ENCODE results near the gene PIAS4. TPM values are rescaled to one million over a fixed set of nuclear protein-coding genes. Genes with fewer than 3 reads are reported as not detected.

The PIAS4 gene
- total and polyA plus RNA-seq, 9 of the 15 experiments (the other 6 are each of a cell fraction or from before 2014, with no cell fraction given): 0.27 to 34.9 (median 14.4) TPM

DNA sequence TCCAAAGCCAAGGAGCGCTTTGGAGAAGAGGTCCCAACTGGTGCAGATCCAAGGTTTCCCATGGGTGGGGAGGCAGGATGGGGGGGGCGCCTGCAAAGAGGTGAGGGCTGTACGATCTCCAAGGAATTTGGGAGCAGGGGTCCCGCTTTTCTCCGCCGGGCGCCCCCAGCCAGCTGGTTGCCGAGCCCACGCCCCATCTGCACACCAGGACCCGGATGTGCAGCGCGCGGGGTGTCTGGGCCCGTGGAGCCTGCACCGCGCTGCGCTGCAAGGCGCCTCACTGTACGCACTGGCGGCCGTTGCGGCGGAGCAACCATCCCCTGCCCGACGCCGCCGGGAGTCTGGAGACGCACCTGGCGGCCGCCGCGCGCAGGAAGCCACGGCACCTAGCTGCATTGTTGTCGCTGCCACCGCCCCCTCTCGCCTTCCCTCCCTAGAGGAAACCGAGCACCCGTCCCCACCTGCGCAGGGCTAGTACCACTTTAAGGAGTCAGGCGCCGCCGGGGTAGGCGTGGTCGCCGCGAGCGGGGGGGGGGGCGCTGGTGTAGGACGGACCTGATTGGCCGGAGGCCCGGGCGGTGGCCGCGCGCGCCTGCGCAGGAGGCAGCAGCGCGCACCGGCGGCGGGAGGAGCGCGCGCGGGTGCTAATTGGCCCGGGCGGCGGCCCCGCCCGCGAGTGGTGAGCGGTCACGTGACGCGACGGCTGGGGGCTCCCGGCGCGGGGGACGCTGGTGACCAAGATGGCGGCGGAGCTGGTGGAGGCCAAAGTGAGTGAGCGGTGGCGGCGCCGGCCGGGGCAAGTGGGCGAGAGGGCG is at the start of gene PIAS4 (continued):
- TF ChIP-seq, protein P1, sequence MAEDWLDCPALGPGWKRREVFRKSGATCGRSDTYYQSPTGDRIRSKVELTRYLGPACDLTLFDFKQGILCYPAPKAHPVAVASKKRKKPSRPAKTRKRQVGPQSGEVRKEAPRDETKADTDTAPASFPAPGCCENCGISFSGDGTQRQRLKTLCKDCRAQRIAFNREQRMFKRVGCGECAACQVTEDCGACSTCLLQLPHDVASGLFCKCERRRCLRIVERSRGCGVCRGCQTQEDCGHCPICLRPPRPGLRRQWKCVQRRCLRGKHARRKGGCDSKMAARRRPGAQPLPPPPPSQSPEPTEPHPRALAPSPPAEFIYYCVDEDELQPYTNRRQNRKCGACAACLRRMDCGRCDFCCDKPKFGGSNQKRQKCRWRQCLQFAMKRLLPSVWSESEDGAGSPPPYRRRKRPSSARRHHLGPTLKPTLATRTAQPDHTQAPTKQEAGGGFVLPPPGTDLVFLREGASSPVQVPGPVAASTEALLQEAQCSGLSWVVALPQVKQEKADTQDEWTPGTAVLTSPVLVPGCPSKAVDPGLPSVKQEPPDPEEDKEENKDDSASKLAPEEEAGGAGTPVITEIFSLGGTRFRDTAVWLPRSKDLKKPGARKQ (CRISPR knock-in tag; IDR thresholded peaks at IDR 0.05): no peak
- TF ChIP-seq ILK (tag; IDR thresholded peaks at IDR 0.05; ENCODE audit: borderline replicate concordance, low read depth) (no peak), EGR1 (conservative IDR thresholded peaks at IDR 0.05) (peak; percentile 53; the same call in 1 of the 2 replicates), ZFX (CRISPR knock-in tag; IDR thresholded peaks at IDR 0.05) (peak; percentile 84), NRF1 (conservative IDR thresholded peaks at IDR 0.05 in 1 of 2, IDR thresholded peaks at IDR 0.05 in 1 of 2) (peak; percentile 98), ARHGAP35 (IDR thresholded peaks at IDR 0.05; ENCODE audit: partially characterized antibody) (no peak), BCOR (IDR thresholded peaks at IDR 0.05) (peak; percentile 65), POLR2AphosphoS5 (IDR thresholded peaks at IDR 0.05; ENCODE audit: control insufficient read depth, insufficient read depth, low read depth, low read length) (0 out of 2 replicates have a peak, but pooled peaks have one; percentile 12), SAP30 (IDR thresholded peaks at IDR 0.05; ENCODE audit: borderline replicate concordance, insufficient read depth, low read depth, low read length, poor library complexity, severe bottlenecking) (peak; percentile 38), DACH1 (IDR thresholded peaks at IDR 0.05; ENCODE audit: partially characterized antibody) (peak; percentile 38), ATF7 (IDR thresholded peaks at IDR 0.05) (peak; percentile 80), FOS (IDR thresholded peaks at IDR 0.05; ENCODE audit: extremely low read depth, insufficient read length) (peak; percentile 31), XRCC5 (IDR thresholded peaks at IDR 0.05; ENCODE audit: low read depth, low read length) (0 out of 2 replicates have a peak, but pooled peaks have one; percentile 18), NR1H2 (CRISPR knock-in tag; IDR thresholded peaks at IDR 0.05) (no peak), ETV5 (CRISPR knock-in tag; IDR thresholded peaks at IDR 0.05; ENCODE audit: low read depth) (0 out of 2 replicates have a peak, but pooled peaks have one; percentile 44)
- TF ChIP-seq, protein P2, sequence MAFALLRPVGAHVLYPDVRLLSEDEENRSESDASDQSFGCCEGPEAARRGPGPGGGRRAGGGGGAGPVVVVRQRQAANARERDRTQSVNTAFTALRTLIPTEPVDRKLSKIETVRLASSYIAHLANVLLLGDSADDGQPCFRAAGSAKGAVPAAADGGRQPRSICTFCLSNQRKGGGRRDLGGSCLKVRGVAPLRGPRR (CRISPR knock-in tag; IDR thresholded peaks at IDR 0.05): peak; percentile 44; the same call in 1 of the 2 replicates
- TF ChIP-seq, protein P3, sequence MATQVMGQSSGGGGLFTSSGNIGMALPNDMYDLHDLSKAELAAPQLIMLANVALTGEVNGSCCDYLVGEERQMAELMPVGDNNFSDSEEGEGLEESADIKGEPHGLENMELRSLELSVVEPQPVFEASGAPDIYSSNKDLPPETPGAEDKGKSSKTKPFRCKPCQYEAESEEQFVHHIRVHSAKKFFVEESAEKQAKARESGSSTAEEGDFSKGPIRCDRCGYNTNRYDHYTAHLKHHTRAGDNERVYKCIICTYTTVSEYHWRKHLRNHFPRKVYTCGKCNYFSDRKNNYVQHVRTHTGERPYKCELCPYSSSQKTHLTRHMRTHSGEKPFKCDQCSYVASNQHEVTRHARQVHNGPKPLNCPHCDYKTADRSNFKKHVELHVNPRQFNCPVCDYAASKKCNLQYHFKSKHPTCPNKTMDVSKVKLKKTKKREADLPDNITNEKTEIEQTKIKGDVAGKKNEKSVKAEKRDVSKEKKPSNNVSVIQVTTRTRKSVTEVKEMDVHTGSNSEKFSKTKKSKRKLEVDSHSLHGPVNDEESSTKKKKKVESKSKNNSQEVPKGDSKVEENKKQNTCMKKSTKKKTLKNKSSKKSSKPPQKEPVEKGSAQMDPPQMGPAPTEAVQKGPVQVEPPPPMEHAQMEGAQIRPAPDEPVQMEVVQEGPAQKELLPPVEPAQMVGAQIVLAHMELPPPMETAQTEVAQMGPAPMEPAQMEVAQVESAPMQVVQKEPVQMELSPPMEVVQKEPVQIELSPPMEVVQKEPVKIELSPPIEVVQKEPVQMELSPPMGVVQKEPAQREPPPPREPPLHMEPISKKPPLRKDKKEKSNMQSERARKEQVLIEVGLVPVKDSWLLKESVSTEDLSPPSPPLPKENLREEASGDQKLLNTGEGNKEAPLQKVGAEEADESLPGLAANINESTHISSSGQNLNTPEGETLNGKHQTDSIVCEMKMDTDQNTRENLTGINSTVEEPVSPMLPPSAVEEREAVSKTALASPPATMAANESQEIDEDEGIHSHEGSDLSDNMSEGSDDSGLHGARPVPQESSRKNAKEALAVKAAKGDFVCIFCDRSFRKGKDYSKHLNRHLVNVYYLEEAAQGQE (IDR thresholded peaks at IDR 0.05; ENCODE audit: borderline replicate concordance): peak; percentile 90
- TF ChIP-seq, protein P3 (CRISPR knock-in tag; IDR thresholded peaks at IDR 0.05; ENCODE audit: low read depth): peak; percentile 64; the same call in 1 of the 2 replicates
